ENCODE data around the gene RIPOR1. TPM values are rescaled to one million over a fixed set of nuclear protein-coding genes. Genes with fewer than 3 reads are reported as not detected.

Gene RIPOR1
- total RNA-seq, 1 experiment from 2014 or later, result 59.0 TPM

- intact Hi-C loops (cut with micrococcal nuclease; ENCODE audit: unreplicated experiment), result no loop called here
- H3K4me3 Mint-ChIP-seq (ENCODE audit: low read depth, unreplicated experiment), result no peak overlapping the region
- no TSS peak for BruUV-seq (replicated peaks)
- H3K36me3 Mint-ChIP-seq (ENCODE audit: insufficient read depth, unreplicated experiment), result peaks cover 25% of the 10 kb centered on the region
- no peaks in the 10 kb centered on the region for H3K9me3 Mint-ChIP-seq (ENCODE audit: low read depth, unreplicated experiment)
- CTCF ChIA-PET, result interaction anchor here (0.6 kb wide), 1 partner anchor 61 kb away, joined by 7 read pairs; no protein-coding TSS in a partner anchor
- no peak for DNase-seq
- no peak overlapping the region for H3K27ac Mint-ChIP-seq (ENCODE audit: unreplicated experiment)
- no peaks in the 10 kb centered on the region for H3K4me1 Mint-ChIP-seq (ENCODE audit: low read depth, unreplicated experiment)
- no peak for TF ChIP-seq CTCF (IDR thresholded peaks at IDR 0.05; ENCODE audit: unreplicated experiment)
- H3K27me3 Mint-ChIP-seq (ENCODE audit: unreplicated experiment), result no peaks in the 10 kb centered on the region
These were observed 51.1 kb downstream of the RIPOR1 start for GRCh38 chr16:67579686-67580085.

DNA sequence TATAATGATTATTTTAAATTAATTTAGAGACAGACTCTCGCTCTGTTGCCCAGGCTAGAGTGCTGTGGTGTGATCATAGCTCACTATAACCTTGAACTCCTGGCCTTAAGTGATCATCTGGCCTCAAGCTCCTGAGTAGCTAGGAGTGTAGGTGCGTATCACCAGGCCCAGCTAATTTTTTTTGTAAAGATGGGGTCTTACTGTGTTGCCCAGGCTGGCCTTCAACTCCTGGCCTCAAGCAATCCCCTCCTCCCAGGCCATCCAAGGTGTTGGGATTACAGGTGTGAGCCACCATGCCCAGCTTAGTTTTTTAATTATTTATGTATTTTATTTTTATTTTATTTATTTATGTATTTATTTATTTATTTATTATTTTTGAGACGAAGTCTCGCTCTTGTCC, 51.6 kb downstream of the RIPOR1 start:
- TF ChIP-seq CTCF (IDR thresholded peaks at IDR 0.05; ENCODE audit: unreplicated experiment), result no peak
- peaks cover 20% of the 10 kb centered on the region for H3K36me3 Mint-ChIP-seq (ENCODE audit: insufficient read depth, unreplicated experiment)
- no peak overlapping the region for H3K27ac Mint-ChIP-seq (ENCODE audit: unreplicated experiment)
- H3K27me3 Mint-ChIP-seq (ENCODE audit: unreplicated experiment), result no peaks in the 10 kb centered on the region
- CTCF ChIA-PET, result interaction anchor here (0.6 to 1.0 kb wide), 3 partner anchors 59 to 564 kb away, joined by 4 to 9 read pairs (median 7); no protein-coding TSS in a partner anchor
- BruUV-seq (replicated peaks), result no TSS peak
- no peaks in the 10 kb centered on the region for H3K4me1 Mint-ChIP-seq (ENCODE audit: low read depth, unreplicated experiment)
- intact Hi-C loops (cut with micrococcal nuclease; ENCODE audit: unreplicated experiment), result no loop called here
- no peaks in the 10 kb centered on the region for H3K9me3 Mint-ChIP-seq (ENCODE audit: low read depth, unreplicated experiment)
- no peak for DNase-seq
- no peak overlapping the region for H3K4me3 Mint-ChIP-seq (ENCODE audit: low read depth, unreplicated experiment)

- no peak for DNase-seq
- Mint-ChIP-seq H3K9me3 (ENCODE audit: low read depth, unreplicated experiment) (no peaks in the 10 kb centered on the region), H3K27me3 (ENCODE audit: unreplicated experiment) (no peaks in the 10 kb centered on the region), H3K4me3 (ENCODE audit: low read depth, unreplicated experiment) (no peak overlapping the region), H3K36me3 (ENCODE audit: insufficient read depth, unreplicated experiment) (no peaks in the 10 kb centered on the region), H3K27ac (ENCODE audit: unreplicated experiment) (no peak overlapping the region), H3K4me1 (ENCODE audit: low read depth, unreplicated experiment) (peaks cover 8% of the 10 kb centered on the region)
- BruUV-seq (replicated peaks), result no TSS peak
- TF ChIP-seq CTCF (IDR thresholded peaks at IDR 0.05; ENCODE audit: unreplicated experiment), result no peak
- CTCF ChIA-PET, result no interaction called here
- intact Hi-C loops (cut with micrococcal nuclease; ENCODE audit: unreplicated experiment), result no loop called here
These were observed 64.7 kb downstream of the RIPOR1 start for GRCh38 chr16:67593288-67593687.

GRCh38 chr16:67593701-67594100, 65.1 kb downstream of the RIPOR1 start:
- no peak overlapping the region for H3K4me3 Mint-ChIP-seq (ENCODE audit: low read depth, unreplicated experiment)
- TF ChIP-seq CTCF (IDR thresholded peaks at IDR 0.05; ENCODE audit: unreplicated experiment), result no peak
- H3K27ac Mint-ChIP-seq (ENCODE audit: unreplicated experiment), result no peak overlapping the region
- CTCF ChIA-PET, result no interaction called here
- no peaks in the 10 kb centered on the region for H3K9me3 Mint-ChIP-seq (ENCODE audit: low read depth, unreplicated experiment)
- peaks cover 8% of the 10 kb centered on the region for H3K4me1 Mint-ChIP-seq (ENCODE audit: low read depth, unreplicated experiment)
- no peaks in the 10 kb centered on the region for H3K36me3 Mint-ChIP-seq (ENCODE audit: insufficient read depth, unreplicated experiment)
- BruUV-seq (replicated peaks), result no TSS peak
- DNase-seq, result no peak
- intact Hi-C loops (cut with micrococcal nuclease; ENCODE audit: unreplicated experiment), result no loop called here
- H3K27me3 Mint-ChIP-seq (ENCODE audit: unreplicated experiment), result no peaks in the 10 kb centered on the region

Data from Calu3 (cell line).